ENCODE data around the gene IQSEC1. TPM values are rescaled to one million over a fixed set of nuclear protein-coding genes. Genes with fewer than 3 reads are reported as not detected.

IQSEC1 gene
- total and polyA plus RNA-seq, 10 of the 15 experiments (the other 5 are each of a cell fraction or from before 2014, with no cell fraction given), result 0.92 to 55.2 (median 8.5) TPM

GRCh38 chr3:13119471-13120220, 46.4 kb upstream of the IQSEC1 start:
- Histone ChIP-seq H3K79me2 (ENCODE audit: control insufficient read depth, insufficient read depth, low read length) (no peaks in the 10 kb centered on the region), H3K27me3 (replicated peaks in 1 of 2; ENCODE audit: control insufficient read depth in 2 of 2, insufficient read depth in 2 of 2, low read length in 1 of 2) (no peaks in the 10 kb centered on the region; a peak in 2 of 4 replicates), H3K36me3 (ENCODE audit: control insufficient read depth in 2 of 2, insufficient read depth in 2 of 2, low read length in 1 of 2) (no peaks in the 10 kb centered on the region), H3K4me1 (ENCODE audit: control insufficient read depth, insufficient read depth, low read length) (no peaks in the 10 kb centered on the region), H3K4me2 (ENCODE audit: control insufficient read depth, insufficient read depth) (no peak overlapping the region), H4K20me1 (ENCODE audit: control insufficient read depth, insufficient read depth) (no peaks in the 10 kb centered on the region), H3K27ac (ENCODE audit: control insufficient read depth, insufficient read depth) (no peak overlapping the region), H3K9ac (ENCODE audit: control insufficient read depth, insufficient read depth, low read length) (no peak overlapping the region), H3K4me3 (no peak overlapping the region), H3K9me3 (replicated peaks; ENCODE audit: control insufficient read depth, insufficient read depth, low read length) (no peaks in the 10 kb centered on the region), H2AFZ (ENCODE audit: control insufficient read depth, low read depth, low read length) (no peak overlapping the region)
- no TSS peak for BruUV-seq (replicated peaks)
- ChIA-PET SMC1A (ENCODE audit: uncharacterized antibody, unreplicated experiment) (interaction anchor here (0.7 to 0.8 kb wide), 2 partner anchors 71 to 318 kb away, joined by 3 read pairs; no protein-coding TSS in a partner anchor), RAD21 (ENCODE audit: unreplicated experiment) (interaction anchor here (1.1 kb wide), 1 partner anchor 28 kb away, joined by 4 read pairs; no protein-coding TSS in a partner anchor), POLR2A (no interaction called here), CTCF (interaction anchor here (0.6 to 2.3 kb wide), 3 partner anchors 10 to 334 kb away, joined by 3 to 6 read pairs (median 3); no protein-coding TSS in a partner anchor)
- FAIRE-seq (no peak), DNase-seq (ENCODE audit: low read depth, low spot score) (no peak), ATAC-seq (no peak)
- in situ Hi-C loops (cut with MboI) (no loop called here), intact Hi-C loops (cut with micrococcal nuclease; ENCODE audit: unreplicated experiment) (no loop called here)
- WGBS (ENCODE audit: insufficient coverage, insufficient replicate concordance, low lambda C conversion rate, missing lambda C conversion rate), result 30% methylated on average over 17 of the region's 17 CpGs
- no peak for TF ChIP-seq EED (IDR thresholded peaks at IDR 0.05; ENCODE audit: low read depth)
- no peak for TF ChIP-seq TARDBP (IDR thresholded peaks at IDR 0.05; ENCODE audit: borderline replicate concordance)
- TF ChIP-seq SMAD1 (IDR thresholded peaks at IDR 0.05; ENCODE audit: low read depth, partially characterized antibody), result no peak
- TF ChIP-seq CHD4 (IDR thresholded peaks at IDR 0.05), result no peak
- no peak for TF ChIP-seq RAD21 (IDR thresholded peaks at IDR 0.05; ENCODE audit: insufficient read depth, low read depth, low read length)
- TF ChIP-seq CBX5 (IDR thresholded peaks at IDR 0.05; ENCODE audit: low read depth), result no peak
- no peak for TF ChIP-seq ZNF217 (IDR thresholded peaks at IDR 0.05)
- TF ChIP-seq, protein P1, sequence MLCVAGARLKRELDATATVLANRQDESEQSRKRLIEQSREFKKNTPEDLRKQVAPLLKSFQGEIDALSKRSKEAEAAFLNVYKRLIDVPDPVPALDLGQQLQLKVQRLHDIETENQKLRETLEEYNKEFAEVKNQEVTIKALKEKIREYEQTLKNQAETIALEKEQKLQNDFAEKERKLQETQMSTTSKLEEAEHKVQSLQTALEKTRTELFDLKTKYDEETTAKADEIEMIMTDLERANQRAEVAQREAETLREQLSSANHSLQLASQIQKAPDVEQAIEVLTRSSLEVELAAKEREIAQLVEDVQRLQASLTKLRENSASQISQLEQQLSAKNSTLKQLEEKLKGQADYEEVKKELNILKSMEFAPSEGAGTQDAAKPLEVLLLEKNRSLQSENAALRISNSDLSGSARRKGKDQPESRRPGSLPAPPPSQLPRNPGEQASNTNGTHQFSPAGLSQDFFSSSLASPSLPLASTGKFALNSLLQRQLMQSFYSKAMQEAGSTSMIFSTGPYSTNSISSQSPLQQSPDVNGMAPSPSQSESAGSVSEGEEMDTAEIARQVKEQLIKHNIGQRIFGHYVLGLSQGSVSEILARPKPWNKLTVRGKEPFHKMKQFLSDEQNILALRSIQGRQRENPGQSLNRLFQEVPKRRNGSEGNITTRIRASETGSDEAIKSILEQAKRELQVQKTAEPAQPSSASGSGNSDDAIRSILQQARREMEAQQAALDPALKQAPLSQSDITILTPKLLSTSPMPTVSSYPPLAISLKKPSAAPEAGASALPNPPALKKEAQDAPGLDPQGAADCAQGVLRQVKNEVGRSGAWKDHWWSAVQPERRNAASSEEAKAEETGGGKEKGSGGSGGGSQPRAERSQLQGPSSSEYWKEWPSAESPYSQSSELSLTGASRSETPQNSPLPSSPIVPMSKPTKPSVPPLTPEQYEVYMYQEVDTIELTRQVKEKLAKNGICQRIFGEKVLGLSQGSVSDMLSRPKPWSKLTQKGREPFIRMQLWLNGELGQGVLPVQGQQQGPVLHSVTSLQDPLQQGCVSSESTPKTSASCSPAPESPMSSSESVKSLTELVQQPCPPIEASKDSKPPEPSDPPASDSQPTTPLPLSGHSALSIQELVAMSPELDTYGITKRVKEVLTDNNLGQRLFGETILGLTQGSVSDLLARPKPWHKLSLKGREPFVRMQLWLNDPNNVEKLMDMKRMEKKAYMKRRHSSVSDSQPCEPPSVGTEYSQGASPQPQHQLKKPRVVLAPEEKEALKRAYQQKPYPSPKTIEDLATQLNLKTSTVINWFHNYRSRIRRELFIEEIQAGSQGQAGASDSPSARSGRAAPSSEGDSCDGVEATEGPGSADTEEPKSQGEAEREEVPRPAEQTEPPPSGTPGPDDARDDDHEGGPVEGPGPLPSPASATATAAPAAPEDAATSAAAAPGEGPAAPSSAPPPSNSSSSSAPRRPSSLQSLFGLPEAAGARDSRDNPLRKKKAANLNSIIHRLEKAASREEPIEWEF (IDR thresholded peaks at IDR 0.05; ENCODE audit: insufficient replicate concordance, low read depth, low read length), result no peak
- no peak for TF ChIP-seq JUND (IDR thresholded peaks at IDR 0.05; ENCODE audit: low read depth, low read length)
- TF ChIP-seq REST (IDR thresholded peaks at IDR 0.05; ENCODE audit: low read depth, low read length), result no peak

Measured in GM12878 (cell line).